HCT116 (cell line): ENCODE results near the gene TMEM106C. TPM values are rescaled to one million over a fixed set of nuclear protein-coding genes. Genes with fewer than 3 reads are reported as not detected.

Experiments used
- ATAC-seq: fragments of 200-7000 bp; cut with Tn5 transposase; 2 replicates; pipeline ENCODE4 v1.9.1; 2020; ENCODE audit warnings: mild to moderate bottlenecking, moderate library complexity
- BruUV-seq: library from RNA; stranded (reverse); fragments of 400-500 nt; replicated peaks from 2 replicates; lab custom pipeline; 2021; lab: Mats Ljungman, UMichigan
- CTCF ChIA-PET: fragments of 300-600 bp; sonication (Branson Sonifier 250); formaldehyde crosslinking; loops from one replicate; lab custom pipeline; 2021; ENCODE audit warnings: antibody characterized with exemption; lab: Charles Lee
- POLR2A ChIA-PET: fragments of 300-600, 350-600 bp; sonication (Branson Sonifier 250); formaldehyde crosslinking; loops from one replicate; lab custom pipeline; 2021; ENCODE audit warnings: antibody characterized with exemption; lab: Charles Lee
- RAD21 ChIA-PET, 2 experiments: fragments of 300-600 bp; sonication (Branson Sonifier 250); formaldehyde crosslinking; loops; one replicate each; lab custom pipeline; 2023; ENCODE audit warnings: low total read pairs in 2 of 2; ENCODE audit not compliant: uncharacterized antibody in 2 of 2, unreplicated experiment in 2 of 2, low non-redundant PET in 1 of 2; lab: Charles Lee
- DNase-seq: peaks from one replicate; pipeline ENCODE4 v3.0.0-alpha.2; 2010; ENCODE audit warnings: low read depth, low spot score
- H2AFZ ChIP-seq: fragments of 200-600 bp; shearing (Covaris generic), sonication (generic); 2 replicates; pipeline ENCODE4 v1.6.1; 2017; ENCODE audit warnings: low read depth, mixed run types, mixed read lengths, antibody characterized with exemption, low read length; ENCODE audit not compliant: poor library complexity, severe bottlenecking
- H3K27ac ChIP-seq: 2 replicates; pipeline ENCODE4 v1.5.1; 2012; ENCODE audit warnings: low read depth, low read length
- H3K27me3 ChIP-seq: fragments of 200-600 bp; sonication (generic); 2 replicates; pipeline ENCODE4 v1.6.1; 2016; ENCODE audit warnings: mixed run types, low read length, mixed read lengths; ENCODE audit not compliant: insufficient read depth
- H3K36me3 ChIP-seq, 2 experiments: fragments of 200-500 bp in 1 of 2; fragments of 200-600 bp in 1 of 2; sonication (Bioruptor generic) in 1 of 2; sonication (generic) in 1 of 2; 2 replicates each; pipeline versions ENCODE4 v1.5.1 to v1.6.1; 2014 to 2016; ENCODE audit warnings: low read length in 2 of 2, inconsistent platforms in 1 of 2, mixed read lengths in 1 of 2, mixed run types in 1 of 2; ENCODE audit not compliant: insufficient read depth in 2 of 2, control insufficient read depth in 1 of 2
- H3K4me1 ChIP-seq, 2 experiments: fragments of 200-600 bp in 1 of 2; sonication (generic) in 1 of 2; 2 replicates each; pipeline versions ENCODE4 v1.5.1 to v1.6.1; 2012 to 2017; ENCODE audit warnings: low read length in 2 of 2, inconsistent platforms in 1 of 2, mild to moderate bottlenecking in 1 of 2, mixed read lengths in 1 of 2, mixed run types in 1 of 2, moderate library complexity in 1 of 2; ENCODE audit not compliant: insufficient read depth in 2 of 2, control insufficient read depth in 1 of 2
- H3K4me2 ChIP-seq: fragments of 200-600 bp; sonication (generic); 2 replicates; pipeline ENCODE4 v1.6.1; 2017; ENCODE audit warnings: mixed run types, low read length, mixed read lengths
- H3K4me3 ChIP-seq, 2 experiments: fragments of 200-600 bp in 1 of 2; sonication (generic) in 1 of 2; replicated peaks in 1 of 2; 2 replicates each; pipeline ENCODE4 v1.5.1; 2011 to 2016; ENCODE audit warnings: low read length in 2 of 2, control low read depth in 1 of 2, low read depth in 1 of 2, mild to moderate bottlenecking in 1 of 2, mixed read lengths in 1 of 2, mixed run types in 1 of 2
- H3K79me2 ChIP-seq: fragments of 200-600 bp; sonication (generic); 2 replicates; pipeline ENCODE4 v1.6.1; 2017; ENCODE audit warnings: mild to moderate bottlenecking, mixed run types, low read length, moderate library complexity, mixed read lengths; ENCODE audit not compliant: insufficient read depth
- H3K9ac ChIP-seq: fragments of 200-600 bp; sonication (generic); 2 replicates; pipeline ENCODE4 v1.6.1; 2016; ENCODE audit warnings: low read length, mixed read lengths
- H3K9me2 ChIP-seq: fragments of 200-600 bp; sonication (generic), shearing (Covaris generic); 2 replicates; pipeline ENCODE4 v1.6.1; 2017; ENCODE audit warnings: mixed run types, mild to moderate bottlenecking, moderate library complexity; ENCODE audit not compliant: insufficient read depth
- H3K9me3 ChIP-seq, 2 experiments: fragments of 200-500 bp in 1 of 2; fragments of 200-600 bp in 1 of 2; sonication (Bioruptor generic) in 1 of 2; sonication (generic) in 1 of 2; 2 replicates each; pipeline ENCODE4 v1.6.1; 2014 to 2017; ENCODE audit warnings: low read length in 2 of 2, mixed read lengths in 2 of 2, inconsistent platforms in 1 of 2, low read depth in 1 of 2, mild to moderate bottlenecking in 1 of 2, mixed run types in 1 of 2, moderate library complexity in 1 of 2; ENCODE audit not compliant: control insufficient read depth in 1 of 2, insufficient read depth in 1 of 2
- H4K20me1 ChIP-seq: fragments of 200-600 bp; sonication (generic), shearing (Covaris generic); 2 replicates; pipeline ENCODE4 v1.6.1; 2017; ENCODE audit warnings: mixed run types, mild to moderate bottlenecking, moderate library complexity; ENCODE audit not compliant: insufficient read depth
- JUND ChIP-seq: IDR thresholded peaks from 2 replicates; pipeline ENCODE4 v1.6.1; 2012
- SIN3A ChIP-seq: IDR thresholded peaks from 2 replicates; pipeline ENCODE4 v1.6.1; 2012; ENCODE audit warnings: low read depth
- intact Hi-C: fragments of 100-400 bp; cut with micrococcal nuclease; formaldehyde crosslinking; loops from 2 replicates; pipeline ENCODE4 v1.10.0; 2022
- total RNA-seq: library from RNA; stranded (reverse); gene quantifications from one replicate; pipeline ENCODE4 v1.2.1, GENCODE V29; 2021; ENCODE audit not compliant: unreplicated experiment
- TF ChIP-seq, protein P1 (sequence below), 3 experiments: fragments of 200-600 bp in 1 of 3; sonication (generic) in 1 of 3; IDR thresholded peaks in 2 of 3; conservative IDR thresholded peaks in 1 of 3; 2 replicates each; pipeline ENCODE4 v1.5.1; 2012 to 2017; ENCODE audit warnings: low read depth in 2 of 3, low read length in 2 of 3, antibody characterized with exemption in 1 of 3, borderline replicate concordance in 1 of 3, control low read depth in 1 of 3, mild to moderate bottlenecking in 1 of 3, mixed read lengths in 1 of 3, mixed run types in 1 of 3, moderate library complexity in 1 of 3; ENCODE audit not compliant: insufficient read depth in 1 of 3
- TF ChIP-seq, protein P2 (sequence below): IDR thresholded peaks from 2 replicates; pipeline ENCODE4 v1.6.1; 2012; ENCODE audit warnings: low read depth

Gene TMEM106C
- total RNA-seq, 1 experiment from 2014 or later: 94.7 TPM

DNA sequence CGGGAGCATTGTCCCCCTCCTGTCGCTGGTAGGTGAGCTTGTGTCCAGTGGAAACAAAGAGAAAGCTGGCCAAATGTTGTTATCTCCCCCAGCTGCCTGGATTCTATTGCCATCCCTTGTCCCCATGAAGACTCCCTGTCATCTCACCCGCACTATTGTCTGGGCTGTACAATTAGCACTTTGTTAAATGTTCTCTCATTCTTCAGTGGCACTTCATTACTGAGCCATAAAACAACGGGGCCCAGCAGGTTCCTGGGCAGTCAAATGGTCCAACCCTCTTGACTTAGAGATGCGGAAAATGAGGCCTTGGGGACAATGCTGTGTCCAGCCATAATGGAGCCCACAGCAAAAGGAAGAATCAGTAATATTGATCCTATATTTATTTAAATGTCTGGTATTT, 54.1 kb downstream of the TMEM106C start:
- Histone ChIP-seq H3K9me2 (no peaks in the 10 kb centered on the region), H3K36me3 (no peaks in the 10 kb centered on the region), H3K27me3 (peaks cover 21% of the 10 kb centered on the region; the same call in 1 of the 2 replicates), H3K9me3 (no peaks in the 10 kb centered on the region), H3K4me2 (no peak overlapping the region), H3K79me2 (no peaks in the 10 kb centered on the region), H4K20me1 (no peaks in the 10 kb centered on the region), H3K9ac (no peak overlapping the region), H3K27ac (no peak overlapping the region), H3K4me3 (no peak overlapping the region), H2AFZ (no peak overlapping the region), H3K4me1 (no peaks in the 10 kb centered on the region)
- RAD21 ChIA-PET: no interaction called here
- no peak for TF ChIP-seq JUND
- TF ChIP-seq, protein P1, sequence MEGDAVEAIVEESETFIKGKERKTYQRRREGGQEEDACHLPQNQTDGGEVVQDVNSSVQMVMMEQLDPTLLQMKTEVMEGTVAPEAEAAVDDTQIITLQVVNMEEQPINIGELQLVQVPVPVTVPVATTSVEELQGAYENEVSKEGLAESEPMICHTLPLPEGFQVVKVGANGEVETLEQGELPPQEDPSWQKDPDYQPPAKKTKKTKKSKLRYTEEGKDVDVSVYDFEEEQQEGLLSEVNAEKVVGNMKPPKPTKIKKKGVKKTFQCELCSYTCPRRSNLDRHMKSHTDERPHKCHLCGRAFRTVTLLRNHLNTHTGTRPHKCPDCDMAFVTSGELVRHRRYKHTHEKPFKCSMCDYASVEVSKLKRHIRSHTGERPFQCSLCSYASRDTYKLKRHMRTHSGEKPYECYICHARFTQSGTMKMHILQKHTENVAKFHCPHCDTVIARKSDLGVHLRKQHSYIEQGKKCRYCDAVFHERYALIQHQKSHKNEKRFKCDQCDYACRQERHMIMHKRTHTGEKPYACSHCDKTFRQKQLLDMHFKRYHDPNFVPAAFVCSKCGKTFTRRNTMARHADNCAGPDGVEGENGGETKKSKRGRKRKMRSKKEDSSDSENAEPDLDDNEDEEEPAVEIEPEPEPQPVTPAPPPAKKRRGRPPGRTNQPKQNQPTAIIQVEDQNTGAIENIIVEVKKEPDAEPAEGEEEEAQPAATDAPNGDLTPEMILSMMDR (IDR thresholded peaks at IDR 0.05 in 2 of 3, conservative IDR thresholded peaks at IDR 0.05 in 1 of 3; ENCODE audit: borderline replicate concordance in 1 of 3, insufficient read depth in 1 of 3, low read depth in 2 of 3, low read length in 2 of 3): no peak
- no peak for TF ChIP-seq SIN3A
- TF ChIP-seq, protein P2, sequence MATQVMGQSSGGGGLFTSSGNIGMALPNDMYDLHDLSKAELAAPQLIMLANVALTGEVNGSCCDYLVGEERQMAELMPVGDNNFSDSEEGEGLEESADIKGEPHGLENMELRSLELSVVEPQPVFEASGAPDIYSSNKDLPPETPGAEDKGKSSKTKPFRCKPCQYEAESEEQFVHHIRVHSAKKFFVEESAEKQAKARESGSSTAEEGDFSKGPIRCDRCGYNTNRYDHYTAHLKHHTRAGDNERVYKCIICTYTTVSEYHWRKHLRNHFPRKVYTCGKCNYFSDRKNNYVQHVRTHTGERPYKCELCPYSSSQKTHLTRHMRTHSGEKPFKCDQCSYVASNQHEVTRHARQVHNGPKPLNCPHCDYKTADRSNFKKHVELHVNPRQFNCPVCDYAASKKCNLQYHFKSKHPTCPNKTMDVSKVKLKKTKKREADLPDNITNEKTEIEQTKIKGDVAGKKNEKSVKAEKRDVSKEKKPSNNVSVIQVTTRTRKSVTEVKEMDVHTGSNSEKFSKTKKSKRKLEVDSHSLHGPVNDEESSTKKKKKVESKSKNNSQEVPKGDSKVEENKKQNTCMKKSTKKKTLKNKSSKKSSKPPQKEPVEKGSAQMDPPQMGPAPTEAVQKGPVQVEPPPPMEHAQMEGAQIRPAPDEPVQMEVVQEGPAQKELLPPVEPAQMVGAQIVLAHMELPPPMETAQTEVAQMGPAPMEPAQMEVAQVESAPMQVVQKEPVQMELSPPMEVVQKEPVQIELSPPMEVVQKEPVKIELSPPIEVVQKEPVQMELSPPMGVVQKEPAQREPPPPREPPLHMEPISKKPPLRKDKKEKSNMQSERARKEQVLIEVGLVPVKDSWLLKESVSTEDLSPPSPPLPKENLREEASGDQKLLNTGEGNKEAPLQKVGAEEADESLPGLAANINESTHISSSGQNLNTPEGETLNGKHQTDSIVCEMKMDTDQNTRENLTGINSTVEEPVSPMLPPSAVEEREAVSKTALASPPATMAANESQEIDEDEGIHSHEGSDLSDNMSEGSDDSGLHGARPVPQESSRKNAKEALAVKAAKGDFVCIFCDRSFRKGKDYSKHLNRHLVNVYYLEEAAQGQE: no peak
- intact Hi-C loops: no loop called here
- no TSS peak for BruUV-seq
- ATAC-seq: no peak
- DNase-seq: no peak
- POLR2A ChIA-PET: no interaction called here
- CTCF ChIA-PET: no interaction called here
